Natural killer cell (primary cell): Measurements from ENCODE around the gene MON2. TPM values are rescaled to one million over a fixed set of nuclear protein-coding genes. Genes with fewer than 3 reads are reported as not detected.
"Not testable (repeated sequence)": the region's sequence is repeated elsewhere in the genome, so short reads cannot be mapped to it uniquely, and the experiment has no call there.

ENCODE experiments used
- ATAC-seq, 3 donors: fragments of 150-1000 bp in 2 of 3; fragments of 200-7000 bp in 1 of 3; cut with Tn5 transposase; 1 replicate in 1 of 3; 2 replicates in 2 of 3; pipeline ENCODE4 v1.10.0; 2021; ENCODE audit warnings: mild to moderate bottlenecking in 2 of 3, moderate library complexity in 2 of 3
- DNase-seq, 2 donors: peaks; one replicate each; pipeline versions ENCODE4 v3.0.0 to v3.0.0-alpha.2; 2013 to 2021; ENCODE audit warnings: mixed read lengths in 1 of 2
- H3K27ac ChIP-seq: one replicate; pipeline ENCODE4 v1.5.1; 2013; ENCODE audit warnings: mild to moderate bottlenecking, low read length
- H3K27me3 ChIP-seq: one replicate; pipeline ENCODE4 v1.6.1; 2013; ENCODE audit warnings: low read length; ENCODE audit not compliant: control insufficient read depth, insufficient read depth
- H3K36me3 ChIP-seq: one replicate; pipeline ENCODE4 v1.6.1; 2013; ENCODE audit warnings: low read length; ENCODE audit not compliant: control insufficient read depth, insufficient read depth
- H3K4me1 ChIP-seq: one replicate; pipeline ENCODE4 v1.6.1; 2013; ENCODE audit warnings: low read length; ENCODE audit not compliant: control insufficient read depth, insufficient read depth
- H3K4me3 ChIP-seq: one replicate; pipeline ENCODE4 v1.5.1; 2013; ENCODE audit warnings: low read length
- H3K9me3 ChIP-seq: one replicate; pipeline ENCODE4 v1.6.1; 2013; ENCODE audit warnings: low read length; ENCODE audit not compliant: control insufficient read depth, insufficient read depth
- H3K27ac Mint-ChIP-seq, 2 donors: one replicate each; pipeline ENCODE4 v1.8.0; 2022; ENCODE audit warnings: mild to moderate bottlenecking in 2 of 2, mixed read lengths in 2 of 2, moderate library complexity in 1 of 2
- H3K27me3 Mint-ChIP-seq, 2 donors: one replicate each; pipeline ENCODE4 v1.8.0; 2022; ENCODE audit warnings: low read depth in 2 of 2, mixed read lengths in 2 of 2
- H3K36me3 Mint-ChIP-seq: one replicate; pipeline ENCODE4 v1.8.0; 2022; ENCODE audit warnings: mixed read lengths
- H3K4me1 Mint-ChIP-seq, 2 donors: one replicate each; pipeline ENCODE4 v1.8.0; 2022; ENCODE audit warnings: mixed read lengths in 2 of 2
- H3K4me3 Mint-ChIP-seq: one replicate; pipeline ENCODE4 v1.8.0; 2022; ENCODE audit warnings: mild to moderate bottlenecking, moderate library complexity, mixed read lengths
- H3K9me3 Mint-ChIP-seq, 2 donors: one replicate each; pipeline ENCODE4 v1.8.0; 2022; ENCODE audit warnings: mixed read lengths in 2 of 2
- CTCF ChIP-seq: fragments of 200-600 bp; IDR thresholded peaks from one replicate; pipeline ENCODE4 v1.8.0; 2022; ENCODE audit warnings: antibody characterized with exemption
- WGBS: methylation state at CpG from one replicate; pipeline ENCODE4 v1.1.7; 2013; ENCODE audit warnings: missing lambda C conversion rate; ENCODE audit not compliant: insufficient coverage; 5-methylcytosine and 5-hydroxymethylcytosine counted together
- intact Hi-C: fragments of 100-400 bp; cut with micrococcal nuclease; formaldehyde crosslinking; loops from one replicate; pipeline ENCODE4 v1.14.2; 2022
- total RNA-seq, 4 donors: library from RNA; stranded (reverse); fragments of 120-200 nt in 1 of 4; gene quantifications; one replicate each; pipeline versions ENCODE4 v1.2.3 to v1.2.4, GENCODE V29; 2013 to 2022

Gene MON2
- total RNA-seq, 3 donors from 2014 or later (not counting 1 experiment from before 2014, with no cell fraction given), result 80.0 to 100 (median 86.7) TPM

- no peak overlapping the region for H3K27ac Mint-ChIP-seq
- ATAC-seq (no peak), DNase-seq (no peak)
- intact Hi-C loops, result no loop called here
- TF ChIP-seq CTCF, result no peak
- Histone ChIP-seq H3K9me3 (peaks cover 4% of the 10 kb centered on the region), H3K27me3 (no peaks in the 10 kb centered on the region), H3K36me3 (no peaks in the 10 kb centered on the region), H3K4me3 (no peak overlapping the region), H3K4me1 (no peaks in the 10 kb centered on the region), H3K27ac (no peak overlapping the region)
- no peaks in the 10 kb centered on the region for H3K36me3 Mint-ChIP-seq
- WGBS, result 100% methylated on average over 1 of the region's 3 CpGs
- H3K4me3 Mint-ChIP-seq, result no peak overlapping the region
- peaks cover 9 to 13% of the 10 kb centered on the region in 2 donors for H3K27me3 Mint-ChIP-seq
- peaks cover 0 to 2% of the 10 kb centered on the region in 2 donors for H3K9me3 Mint-ChIP-seq
- no peaks in the 10 kb centered on the region for H3K4me1 Mint-ChIP-seq
These were observed 8.0 kb upstream of the MON2 start for GRCh38 chr12:62458626-62459025.

GRCh38 chr12:62459976-62460375 lies 6.7 kb upstream of the MON2 start:
- H3K36me3 Mint-ChIP-seq, result no peaks in the 10 kb centered on the region
- no peak for DNase-seq
- no peak for TF ChIP-seq CTCF

GRCh38 chr12:62461171-62461837 lies 5.3 kb upstream of the MON2 start:
- H3K4me1 ChIP-seq, H3K4me1 Mint-ChIP-seq, ATAC-seq, H3K27me3 ChIP-seq, H3K36me3 ChIP-seq, H3K27ac Mint-ChIP-seq, intact Hi-C loops, H3K4me3 Mint-ChIP-seq, DNase-seq, H3K9me3 Mint-ChIP-seq, H3K36me3 Mint-ChIP-seq, H3K9me3 ChIP-seq, H3K4me3 ChIP-seq, H3K27ac ChIP-seq: not testable (repeated sequence)
- H3K27me3 Mint-ChIP-seq, result peaks cover 4 to 13% of the 10 kb centered on the region in 2 donors
- WGBS, result 98% methylated on average over 32 of the region's 32 CpGs

More at GRCh38 chr12:62459976-62460375, 6.7 kb upstream of the MON2 start:
- H3K27ac ChIP-seq, result no peak overlapping the region
- H3K4me1 ChIP-seq, result no peaks in the 10 kb centered on the region
- Mint-ChIP-seq H3K27ac (no peak overlapping the region), H3K4me3 (no peak overlapping the region), H3K9me3 (peaks cover 0 to 4% of the 10 kb centered on the region in 2 donors), H3K4me1 (no peaks in the 10 kb centered on the region), H3K27me3 (peaks cover 7 to 13% of the 10 kb centered on the region in 2 donors)
- no peaks in the 10 kb centered on the region for H3K27me3 ChIP-seq
- no peak overlapping the region for H3K4me3 ChIP-seq
- no peak for ATAC-seq
- H3K9me3 ChIP-seq, result peaks cover 6% of the 10 kb centered on the region
- H3K36me3 ChIP-seq, result no peaks in the 10 kb centered on the region
- intact Hi-C loops, result no loop called here

GRCh38 chr12:62463252-62463651 lies 3.4 kb upstream of the MON2 start:
- 81% methylated on average over 5 of the region's 7 CpGs for WGBS
- DNase-seq, H3K27ac Mint-ChIP-seq, intact Hi-C loops, H3K36me3 Mint-ChIP-seq, H3K27ac ChIP-seq, ATAC-seq, H3K9me3 ChIP-seq, H3K36me3 ChIP-seq, H3K9me3 Mint-ChIP-seq, H3K4me3 Mint-ChIP-seq, H3K27me3 ChIP-seq, H3K4me3 ChIP-seq: not testable (repeated sequence)
- H3K4me1 ChIP-seq, result peaks cover 13% of the 10 kb centered on the region
- H3K27me3 Mint-ChIP-seq, result peaks cover 4 to 13% of the 10 kb centered on the region in 2 donors
- H3K4me1 Mint-ChIP-seq, result peaks cover 15% of the 10 kb centered on the region in 2 donors
